HepG2 (cell line): Measurements from ENCODE around the gene WDSUB1. TPM values are rescaled to one million over a fixed set of nuclear protein-coding genes. Genes with fewer than 3 reads are reported as not detected.

ENCODE experiments used
- ATAC-seq: fragments of 200-7000 bp; cut with Tn5 transposase; 3 replicates; pipeline ENCODE4 v1.9.1; 2020; ENCODE audit warnings: mild to moderate bottlenecking, moderate library complexity
- BruUV-seq: library from RNA; stranded (reverse); fragments of 400-500 nt; replicated peaks from 2 replicates; lab custom pipeline; 2021; lab: Mats Ljungman, UMichigan
- CTCF ChIA-PET: fragments of 300-600 bp; formaldehyde crosslinking; extraction: SDS; loops from one replicate; lab custom pipeline; 2021; ENCODE audit warnings: low total read pairs, inconsistent platforms, low intra/inter-chr PET ratio; lab: Yijun Ruan, JAX
- POLR2A ChIA-PET: fragments of 350-600 bp; sonication (Branson Sonifier 250); formaldehyde crosslinking; loops from one replicate; lab custom pipeline; 2020; ENCODE audit warnings: antibody characterized with exemption, inconsistent platforms; lab: Yijun Ruan, JAX
- DNase-seq: peaks from one replicate; pipeline ENCODE4 v3.0.0-alpha.2; 2015; ENCODE audit warnings: low spot score
- FAIRE-seq: peaks from 3 replicates; lab custom pipeline; 2011; peaks lifted over from hg19 to GRCh38; lab: Jason Lieb, UNC
- H2AFZ ChIP-seq: one replicate; pipeline ENCODE4 v1.6.1; 2011; ENCODE audit warnings: low read length, inconsistent platforms
- H3K27ac ChIP-seq: fragments of 300-600 bp; 3 replicates; pipeline ENCODE4 v1.8.0; 2011; ENCODE audit warnings: mixed run types, mild to moderate bottlenecking, mixed read lengths, low read length, inconsistent platforms; ENCODE audit not compliant: insufficient read depth; ENCODE audit errors: extremely low read length
- H3K27me3 ChIP-seq, 2 experiments: fragments of 200-600 bp in 1 of 2; 2 replicates in 1 of 2; 3 replicates in 1 of 2; pipeline versions ENCODE4 v1.6.0 to v1.8.0; 2011; ENCODE audit warnings: low read length in 2 of 2, mild to moderate bottlenecking in 2 of 2, moderate library complexity in 2 of 2, inconsistent platforms in 1 of 2; ENCODE audit not compliant: insufficient read depth in 2 of 2, control insufficient read depth in 1 of 2
- H3K36me3 ChIP-seq, 2 experiments: fragments of 200-600 bp in 1 of 2; replicated peaks in 1 of 2; 2 replicates in 1 of 2; 3 replicates in 1 of 2; pipeline versions ENCODE4 v1.5.1 to v1.8.0; 2011; ENCODE audit warnings: low read length in 2 of 2, inconsistent platforms in 1 of 2; ENCODE audit not compliant: insufficient read depth in 2 of 2, control insufficient read depth in 1 of 2
- H3K4me1 ChIP-seq: 2 replicates; pipeline ENCODE4 v1.5.1; 2012; ENCODE audit warnings: low read length, inconsistent platforms; ENCODE audit not compliant: insufficient read depth
- H3K4me2 ChIP-seq: 2 replicates; pipeline ENCODE4 v1.6.0; 2011; ENCODE audit warnings: low read depth, low read length, inconsistent platforms
- H3K4me3 ChIP-seq, 3 experiments: fragments of 200-600 bp in 1 of 3; sonication (generic), shearing (Covaris generic) in 1 of 3; replicated peaks in 1 of 3; 2 replicates each; pipeline ENCODE4 v1.5.1; 2011 to 2016; ENCODE audit warnings: low read length in 3 of 3, inconsistent platforms in 2 of 3, low read depth in 2 of 3, mild to moderate bottlenecking in 2 of 3, control low read depth in 1 of 3, mixed read lengths in 1 of 3; ENCODE audit not compliant: insufficient read depth in 1 of 3
- H3K79me2 ChIP-seq: one replicate; pipeline ENCODE4 v1.6.1; 2011; ENCODE audit warnings: low read length, inconsistent platforms; ENCODE audit not compliant: insufficient read depth
- H3K9ac ChIP-seq: 2 replicates; pipeline ENCODE4 v1.6.0; 2011; ENCODE audit warnings: mild to moderate bottlenecking, low read depth, low read length, inconsistent platforms; ENCODE audit not compliant: insufficient read depth
- H3K9me3 ChIP-seq: 2 replicates; pipeline ENCODE4 v1.5.1; 2012; ENCODE audit warnings: mild to moderate bottlenecking, low read length
- H4K20me1 ChIP-seq: 2 replicates; pipeline ENCODE4 v1.6.0; 2011; ENCODE audit warnings: inconsistent platforms, mild to moderate bottlenecking, low read length, moderate library complexity; ENCODE audit not compliant: insufficient read depth
- AHR ChIP-seq: IDR thresholded peaks from 2 replicates; pipeline ENCODE4 v1.6.1; 2018; ENCODE audit warnings: missing genetic modification reagents, missing compliant biosample characterization
- BRF2 ChIP-seq: sonication (generic); formaldehyde crosslinking; IDR thresholded peaks from 2 replicates; pipeline ENCODE4 v1.8.1; 2022; ENCODE audit warnings: mild to moderate bottlenecking, missing genetic modification reagents
- KLF6 ChIP-seq: IDR thresholded peaks from 2 replicates; pipeline ENCODE4 v1.8.0; 2016; ENCODE audit warnings: missing biosample characterization, missing genetic modification reagents
- POGZ ChIP-seq: sonication (generic); formaldehyde crosslinking; IDR thresholded peaks from 2 replicates; pipeline ENCODE4 v1.4.0; 2020; ENCODE audit warnings: mild to moderate bottlenecking, missing genetic modification reagents
- SMAD3 ChIP-seq: sonication (generic); formaldehyde crosslinking; IDR thresholded peaks from 2 replicates; pipeline ENCODE4 v1.4.0; 2020; ENCODE audit warnings: missing genetic modification reagents
- SOX13 ChIP-seq, 3 experiments: fragments of 450-650 bp in 1 of 3; sonication (generic) in 1 of 3; formaldehyde crosslinking in 1 of 3; IDR thresholded peaks in 2 of 3; conservative IDR thresholded peaks in 1 of 3; 2 replicates each; pipeline versions ENCODE4 v1.5.0 to v1.6.1; 2016 to 2020; ENCODE audit warnings: antibody characterized with exemption in 1 of 3, mild to moderate bottlenecking in 1 of 3, missing compliant biosample characterization in 1 of 3, missing genetic modification reagents in 1 of 3, moderate library complexity in 1 of 3
- SRF ChIP-seq: IDR thresholded peaks from 2 replicates; pipeline ENCODE4 v1.6.1; 2011; ENCODE audit warnings: mild to moderate bottlenecking, low read depth, low read length, moderate library complexity
- TAF1 ChIP-seq: sonication (generic); formaldehyde crosslinking; IDR thresholded peaks from 2 replicates; pipeline ENCODE4 v1.4.0; 2020; ENCODE audit warnings: missing genetic modification reagents
- ZFP36 ChIP-seq: fragments of 150-350 bp; IDR thresholded peaks from 2 replicates; pipeline ENCODE4 v1.6.1; 2018; ENCODE audit warnings: borderline replicate concordance, low read length, low read depth; ENCODE audit not compliant: partially characterized antibody
- ZFP37 ChIP-seq: sonication (generic); formaldehyde crosslinking; IDR thresholded peaks from 2 replicates; pipeline ENCODE4 v1.4.0; 2020; ENCODE audit warnings: missing genetic modification reagents, borderline replicate concordance
- ZNF446 ChIP-seq: sonication (generic); formaldehyde crosslinking; IDR thresholded peaks from 2 replicates; pipeline ENCODE4 v1.5.0; 2020; ENCODE audit warnings: mild to moderate bottlenecking, missing genetic modification reagents
- WGBS: methylation state at CpG from one replicate; pipeline ENCODE4 v1.1.6; 2017; ENCODE audit warnings: low lambda C conversion rate; 5-methylcytosine and 5-hydroxymethylcytosine counted together
- in situ Hi-C: cut with HindIII; loops from 2 replicates; pipeline ENCODE4 v1.10.0; 2017; ENCODE audit warnings: low pct_unique_long_range_greater_than_20kb; ENCODE audit not compliant: extremely low pct_ligation_motif_present
- intact Hi-C: fragments of 100-400 bp; cut with micrococcal nuclease; formaldehyde crosslinking; loops from one replicate; pipeline ENCODE4 v1.10.0; 2022; ENCODE audit not compliant: unreplicated experiment
- polyA plus RNA-seq, 8 experiments: library from polyadenylated mRNA; depleted of rRNA in 3 of 8; stranded (reverse) in 7 of 8; unstranded in 1 of 8; fragments of >200 nt; fragmentation: Illumina TruSeq in 4 of 8; extraction: Trizol in 4 of 8; gene quantifications; 2 replicates each; pipeline versions ENCODE4 v1.2.1 to v1.2.3, GENCODE V29; 2011 to 2016; ENCODE audit warnings: low read depth in 4 of 8, missing spikeins in 1 of 8, mixed read lengths in 1 of 8; ENCODE audit not compliant: insufficient read depth in 1 of 8
- total RNA-seq, 5 experiments: library from RNA; depleted of rRNA; stranded (reverse); fragments of >200 nt; fragmentation: Illumina TruSeq; extraction: Trizol; gene quantifications; 2 replicates each; pipeline ENCODE4 v1.2.3, GENCODE V29; 2016; ENCODE audit warnings: low read depth in 1 of 5
- TF ChIP-seq, protein P1 (sequence below): sonication (generic); formaldehyde crosslinking; IDR thresholded peaks from 2 replicates; pipeline ENCODE4 v1.4.0; 2020; ENCODE audit warnings: missing genetic modification reagents
- TF ChIP-seq, protein P2 (sequence below): sonication (generic); formaldehyde crosslinking; IDR thresholded peaks from 2 replicates; pipeline ENCODE4 v1.8.0; 2022; ENCODE audit warnings: missing genetic modification reagents, mild to moderate bottlenecking, moderate library complexity, borderline replicate concordance

WDSUB1 gene
- total and polyA plus RNA-seq, 2 of the 13 experiments (the other 11 are each of a cell fraction or from before 2014, with no cell fraction given), result 10.1 to 10.7 TPM

DNA sequence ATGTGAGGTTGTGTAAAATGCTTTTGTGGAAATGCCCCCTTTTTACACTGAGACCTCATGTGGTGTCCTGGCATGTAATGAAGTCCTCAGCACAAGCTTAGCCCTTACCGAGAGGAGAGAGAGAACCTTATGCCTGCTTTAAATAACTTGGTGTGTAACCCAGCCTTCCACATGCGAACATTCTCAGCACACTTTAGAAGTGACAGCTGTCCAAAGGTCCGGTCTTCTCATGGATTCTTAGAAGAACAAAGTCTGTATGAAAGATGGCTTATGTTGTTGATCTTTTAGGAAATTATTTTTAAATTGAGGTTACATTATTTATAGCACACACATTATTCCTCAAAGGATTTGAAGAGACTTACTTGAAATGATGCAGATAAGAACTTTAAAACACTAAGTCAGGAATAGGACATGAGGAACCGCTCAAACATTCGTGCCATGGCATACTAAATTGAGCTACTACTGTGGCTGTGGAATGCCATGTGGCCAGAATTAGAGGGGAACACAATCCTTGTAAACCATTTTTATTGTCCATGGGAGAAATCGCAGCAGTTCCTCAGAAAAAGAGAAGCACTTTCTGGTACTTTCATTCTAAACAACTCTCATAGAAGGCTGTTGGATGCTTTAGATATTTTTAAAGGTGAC lies 79.6 kb downstream of the WDSUB1 start:
- POLR2A ChIA-PET, result interaction anchor here (0.9 kb wide), 1 partner anchor 408 kb away, joined by 3 read pairs; no protein-coding TSS in a partner anchor
- no peak for DNase-seq

GRCh38 chr2:159204381-159205144 lies 81.9 kb downstream of the WDSUB1 start:
- Histone ChIP-seq H3K27me3 (no peaks in the 10 kb centered on the region), H4K20me1 (no peaks in the 10 kb centered on the region), H3K27ac (no peak overlapping the region), H3K36me3 (no peaks in the 10 kb centered on the region), H2AFZ (no peak overlapping the region), H3K79me2 (no peaks in the 10 kb centered on the region), H3K4me3 (no peak overlapping the region), H3K4me1 (no peaks in the 10 kb centered on the region), H3K9me3 (no peaks in the 10 kb centered on the region), H3K9ac (no peak overlapping the region), H3K4me2 (no peak overlapping the region)
- intact Hi-C loops, result no loop called here
- TF ChIP-seq TAF1 (CRISPR knock-in tag), result no peak
- no peak for TF ChIP-seq ZFP36
- TF ChIP-seq AHR (CRISPR knock-in tag), result no peak
- TF ChIP-seq SMAD3 (CRISPR knock-in tag), result no peak
- TF ChIP-seq ZFP37 (CRISPR knock-in tag), result no peak
- no peak for TF ChIP-seq BRF2 (CRISPR knock-in tag)
- TF ChIP-seq ZNF446, result no peak
- TF ChIP-seq SRF, result no peak
- TF ChIP-seq, protein P1, sequence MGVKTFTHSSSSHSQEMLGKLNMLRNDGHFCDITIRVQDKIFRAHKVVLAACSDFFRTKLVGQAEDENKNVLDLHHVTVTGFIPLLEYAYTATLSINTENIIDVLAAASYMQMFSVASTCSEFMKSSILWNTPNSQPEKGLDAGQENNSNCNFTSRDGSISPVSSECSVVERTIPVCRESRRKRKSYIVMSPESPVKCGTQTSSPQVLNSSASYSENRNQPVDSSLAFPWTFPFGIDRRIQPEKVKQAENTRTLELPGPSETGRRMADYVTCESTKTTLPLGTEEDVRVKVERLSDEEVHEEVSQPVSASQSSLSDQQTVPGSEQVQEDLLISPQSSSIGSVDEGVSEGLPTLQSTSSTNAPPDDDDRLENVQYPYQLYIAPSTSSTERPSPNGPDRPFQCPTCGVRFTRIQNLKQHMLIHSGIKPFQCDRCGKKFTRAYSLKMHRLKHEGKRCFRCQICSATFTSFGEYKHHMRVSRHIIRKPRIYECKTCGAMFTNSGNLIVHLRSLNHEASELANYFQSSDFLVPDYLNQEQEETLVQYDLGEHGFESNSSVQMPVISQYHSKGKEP, result no peak
- no peak for TF ChIP-seq POGZ (CRISPR knock-in tag)
- TF ChIP-seq KLF6 (CRISPR knock-in tag), result no peak
- TF ChIP-seq, protein P2, sequence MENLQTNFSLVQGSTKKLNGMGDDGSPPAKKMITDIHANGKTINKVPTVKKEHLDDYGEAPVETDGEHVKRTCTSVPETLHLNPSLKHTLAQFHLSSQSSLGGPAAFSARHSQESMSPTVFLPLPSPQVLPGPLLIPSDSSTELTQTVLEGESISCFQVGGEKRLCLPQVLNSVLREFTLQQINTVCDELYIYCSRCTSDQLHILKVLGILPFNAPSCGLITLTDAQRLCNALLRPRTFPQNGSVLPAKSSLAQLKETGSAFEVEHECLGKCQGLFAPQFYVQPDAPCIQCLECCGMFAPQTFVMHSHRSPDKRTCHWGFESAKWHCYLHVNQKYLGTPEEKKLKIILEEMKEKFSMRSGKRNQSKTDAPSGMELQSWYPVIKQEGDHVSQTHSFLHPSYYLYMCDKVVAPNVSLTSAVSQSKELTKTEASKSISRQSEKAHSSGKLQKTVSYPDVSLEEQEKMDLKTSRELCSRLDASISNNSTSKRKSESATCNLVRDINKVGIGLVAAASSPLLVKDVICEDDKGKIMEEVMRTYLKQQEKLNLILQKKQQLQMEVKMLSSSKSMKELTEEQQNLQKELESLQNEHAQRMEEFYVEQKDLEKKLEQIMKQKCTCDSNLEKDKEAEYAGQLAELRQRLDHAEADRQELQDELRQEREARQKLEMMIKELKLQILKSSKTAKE (CRISPR knock-in tag), result no peak
- no TSS peak for BruUV-seq
- FAIRE-seq, result no peak
- ChIA-PET CTCF (no interaction called here), POLR2A (no interaction called here)
- ATAC-seq, result no peak
- 82% methylated on average over 13 of the region's 15 CpGs for WGBS
- no peak for DNase-seq
- in situ Hi-C loops, result no loop called here

More for the DNA sequence above, 79.6 kb downstream of the WDSUB1 start:
- BruUV-seq, result no TSS peak
- TF ChIP-seq SOX13 (IDR thresholded peaks at IDR 0.05), result no peak
- TF ChIP-seq SOX13 (CRISPR knock-in tag; conservative IDR thresholded peaks at IDR 0.05 in 1 of 2, IDR thresholded peaks at IDR 0.05 in 1 of 2), result no peak
- Histone ChIP-seq H3K4me2 (no peak overlapping the region), H2AFZ (no peak overlapping the region), H3K4me3 (no peak overlapping the region), H3K27ac (no peak overlapping the region), H3K4me1 (peaks cover 10% of the 10 kb centered on the region), H3K9ac (no peak overlapping the region), H4K20me1 (no peaks in the 10 kb centered on the region), H3K36me3 (no peaks in the 10 kb centered on the region), H3K9me3 (no peaks in the 10 kb centered on the region), H3K27me3 (no peaks in the 10 kb centered on the region), H3K79me2 (no peaks in the 10 kb centered on the region)
- ATAC-seq (no peak), FAIRE-seq (no peak)
- 86% methylated on average over 6 of the region's 6 CpGs for WGBS
- in situ Hi-C loops, result no loop called here
- CTCF ChIA-PET, result no interaction called here
- intact Hi-C loops, result no loop called here
